Measurements from ENCODE around the gene TMEM121.

The TMEM121 gene

GRCh38 chr14:105525861-105526775, at the start of gene TMEM121:
Gene TMEM121, plus strand, starts transcription at chr14:105526583. Its CDS starts 2,252 bp downstream, at chr14:105528835.
- peak; percentile 28 for DNase-seq (ENCODE audit: low read depth)

GRCh38 chr14:105476831-105477659, 49.3 kb upstream of the TMEM121 start:
- no peak for DNase-seq (ENCODE audit: low read depth)

- peak; percentile 74 for DNase-seq (ENCODE audit: low read depth)
Measured at GRCh38 chr14:105477660-105478397, 48.6 kb upstream of the TMEM121 start.

- peak; percentile 46 for DNase-seq (ENCODE audit: low read depth)
Measured at GRCh38 chr14:105478398-105479251, 47.8 kb upstream of the TMEM121 start.

- DNase-seq (ENCODE audit: low read depth): no peak
Measured at GRCh38 chr14:105479431-105480158, 46.8 kb upstream of the TMEM121 start.

- no peak for DNase-seq (ENCODE audit: low read depth)
Measured at GRCh38 chr14:105480199-105480746, 46.1 kb upstream of the TMEM121 start.

GRCh38 chr14:105480807-105481801, 45.3 kb upstream of the TMEM121 start:
- DNase-seq (ENCODE audit: low read depth): peak; percentile 70

- DNase-seq (ENCODE audit: low read depth): peak; percentile 96
Measured at GRCh38 chr14:105481886-105482457, 44.4 kb upstream of the TMEM121 start.

GRCh38 chr14:105482486-105483110, 43.8 kb upstream of the TMEM121 start:
- no peak for DNase-seq (ENCODE audit: low read depth)

- DNase-seq (ENCODE audit: low read depth): no peak
Measured at GRCh38 chr14:105483300-105484068, 42.9 kb upstream of the TMEM121 start.

- peak; percentile 48 for DNase-seq (ENCODE audit: low read depth)
Measured at GRCh38 chr14:105484069-105484996, 42.0 kb upstream of the TMEM121 start.

GRCh38 chr14:105484997-105485393, 41.4 kb upstream of the TMEM121 start:
- no peak for DNase-seq (ENCODE audit: low read depth)

GRCh38 chr14:105485739-105486162, 40.6 kb upstream of the TMEM121 start:
- peak; percentile 65 for DNase-seq (ENCODE audit: low read depth)

GRCh38 chr14:105486163-105486973, 40.0 kb upstream of the TMEM121 start, which contains the start of gene CRIP1:
Gene CRIP1, plus strand, starts transcription at chr14:105486886. Its CDS starts 374 bp downstream, at chr14:105487260.
- DNase-seq (ENCODE audit: low read depth): no peak

- DNase-seq (ENCODE audit: low read depth): peak; percentile 51
Measured at GRCh38 chr14:105486974-105487448, 39.4 kb upstream of the TMEM121 start.
